Measurements from ENCODE around the gene KCNG2. TPM values are rescaled to one million over a fixed set of nuclear protein-coding genes. Genes with fewer than 3 reads are reported as not detected.
A peak's percentile ranks its signal among the peaks of the same experiment; 100 is the strongest.

KCNG2 gene
- total and polyA plus RNA-seq, 7 experiments from 2014 or later, result not detected

- DNase-seq, result no peak
These were observed 18.6 kb upstream of the KCNG2 start for GRCh38 chr18:79779021-79779699.

GRCh38 chr18:79779700-79780190 is 18.0 kb upstream of the KCNG2 start:
- H3K4me3 ChIP-seq (ENCODE audit: low read length), result no peak overlapping the region
- H3K27ac ChIP-seq (ENCODE audit: low read depth, low read length), result no peak overlapping the region
- ChIA-PET CTCF (no interaction called here), POLR2A (no interaction called here)
- intact Hi-C loops (cut with micrococcal nuclease), result no loop called here
- H3K9me3 ChIP-seq (ENCODE audit: control insufficient read depth in 2 of 3, low read length in 3 of 3), result no peaks in the 10 kb centered on the region
- no peaks in the 10 kb centered on the region for H3K27me3 ChIP-seq (ENCODE audit: control insufficient read depth in 2 of 2, insufficient read depth in 2 of 2, low read length in 2 of 2)
- Mint-ChIP-seq H3K4me3 (no peak overlapping the region), H3K36me3 (no peaks in the 10 kb centered on the region), H3K9me3 (peaks cover 0 to 6% (median 0%) of the 10 kb centered on the region in 11 donors), H3K4me1 (no peaks in the 10 kb centered on the region), H3K27me3 (peaks cover 2 to 47% (median 28%) of the 10 kb centered on the region in 5 donors), H3K27ac (no peak overlapping the region)
- no peaks in the 10 kb centered on the region for H3K36me3 ChIP-seq (ENCODE audit: control insufficient read depth in 2 of 3, insufficient read depth in 3 of 3, low read length in 3 of 3)
- ATAC-seq, result no peak
- H3K4me1 ChIP-seq (ENCODE audit: control insufficient read depth in 2 of 2, insufficient read depth in 2 of 2, low read length in 2 of 2), result no peaks in the 10 kb centered on the region
- peak in 1 of 9 donors; percentile 3 for DNase-seq

More at GRCh38 chr18:79779021-79779699, 18.6 kb upstream of the KCNG2 start:
- no peak overlapping the region for H3K27ac Mint-ChIP-seq
- H3K27me3 Mint-ChIP-seq, result peaks cover 2 to 42% (median 23%) of the 10 kb centered on the region in 5 donors
- no peaks in the 10 kb centered on the region for H3K9me3 ChIP-seq (ENCODE audit: control insufficient read depth in 2 of 3, low read length in 3 of 3)
- H3K4me1 ChIP-seq (ENCODE audit: control insufficient read depth in 2 of 2, insufficient read depth in 2 of 2, low read length in 2 of 2), result no peaks in the 10 kb centered on the region
- H3K36me3 Mint-ChIP-seq, result no peaks in the 10 kb centered on the region
- no peak overlapping the region for H3K27ac ChIP-seq (ENCODE audit: low read depth, low read length)
- H3K9me3 Mint-ChIP-seq, result peaks cover 0 to 6% (median 0%) of the 10 kb centered on the region in 11 donors
- H3K36me3 ChIP-seq (ENCODE audit: control insufficient read depth in 2 of 3, insufficient read depth in 3 of 3, low read length in 3 of 3), result no peaks in the 10 kb centered on the region
- H3K4me3 Mint-ChIP-seq, result no peak overlapping the region
- CTCF ChIA-PET, result no interaction called here
- no peaks in the 10 kb centered on the region for H3K27me3 ChIP-seq (ENCODE audit: control insufficient read depth in 2 of 2, insufficient read depth in 2 of 2, low read length in 2 of 2)
- intact Hi-C loops (cut with micrococcal nuclease), result no loop called here
- no peak for ATAC-seq
- no peaks in the 10 kb centered on the region for H3K4me1 Mint-ChIP-seq
- H3K4me3 ChIP-seq (ENCODE audit: low read length), result no peak overlapping the region
- POLR2A ChIA-PET, result no interaction called here

GRCh38 chr18:79780547-79780946 is 17.2 kb upstream of the KCNG2 start:
- no peaks in the 10 kb centered on the region for H3K4me1 Mint-ChIP-seq
- no peak overlapping the region for H3K27ac Mint-ChIP-seq
- Histone ChIP-seq H3K4me3 (ENCODE audit: low read length) (no peak overlapping the region), H3K36me3 (ENCODE audit: control insufficient read depth in 2 of 3, insufficient read depth in 3 of 3, low read length in 3 of 3) (no peaks in the 10 kb centered on the region), H3K9me3 (ENCODE audit: control insufficient read depth in 2 of 3, low read length in 3 of 3) (no peaks in the 10 kb centered on the region), H3K4me1 (ENCODE audit: control insufficient read depth in 2 of 2, insufficient read depth in 2 of 2, low read length in 2 of 2) (no peaks in the 10 kb centered on the region), H3K27ac (ENCODE audit: low read depth, low read length) (no peak overlapping the region), H3K27me3 (ENCODE audit: control insufficient read depth in 2 of 2, insufficient read depth in 2 of 2, low read length in 2 of 2) (no peaks in the 10 kb centered on the region)
- ChIA-PET CTCF (no interaction called here), POLR2A (no interaction called here)
- H3K36me3 Mint-ChIP-seq, result no peaks in the 10 kb centered on the region
- intact Hi-C loops (cut with micrococcal nuclease), result no loop called here
- H3K4me3 Mint-ChIP-seq, result no peak overlapping the region
- peaks cover 2 to 54% (median 29%) of the 10 kb centered on the region in 5 donors for H3K27me3 Mint-ChIP-seq
- H3K9me3 Mint-ChIP-seq, result peaks cover 0 to 6% (median 0%) of the 10 kb centered on the region in 11 donors
- peak in 1 of 9 donors; percentile 8 for DNase-seq
- no peak for ATAC-seq

GRCh38 chr18:79781331-79781941 is 16.3 kb upstream of the KCNG2 start:
- peaks cover 0 to 6% (median 0%) of the 10 kb centered on the region in 11 donors for H3K9me3 Mint-ChIP-seq
- no peak for ATAC-seq
- ChIA-PET CTCF (no interaction called here), POLR2A (no interaction called here)
- H3K9me3 ChIP-seq (ENCODE audit: control insufficient read depth in 2 of 3, low read length in 3 of 3), result no peaks in the 10 kb centered on the region
- no peaks in the 10 kb centered on the region for H3K36me3 ChIP-seq (ENCODE audit: control insufficient read depth in 2 of 3, insufficient read depth in 3 of 3, low read length in 3 of 3)
- no peak overlapping the region for H3K27ac ChIP-seq (ENCODE audit: low read depth, low read length)
- intact Hi-C loops (cut with micrococcal nuclease), result no loop called here
- H3K27ac Mint-ChIP-seq, result no peak overlapping the region
- H3K27me3 ChIP-seq (ENCODE audit: control insufficient read depth in 2 of 2, insufficient read depth in 2 of 2, low read length in 2 of 2), result no peaks in the 10 kb centered on the region
- no peaks in the 10 kb centered on the region for H3K4me1 ChIP-seq (ENCODE audit: control insufficient read depth in 2 of 2, insufficient read depth in 2 of 2, low read length in 2 of 2)
- H3K4me3 Mint-ChIP-seq, result no peak overlapping the region
- H3K4me3 ChIP-seq (ENCODE audit: low read length), result no peak overlapping the region
- H3K36me3 Mint-ChIP-seq, result no peaks in the 10 kb centered on the region
- peaks cover 3 to 52% (median 31%) of the 10 kb centered on the region in 5 donors for H3K27me3 Mint-ChIP-seq
- H3K4me1 Mint-ChIP-seq, result no peaks in the 10 kb centered on the region
- peak in 1 of 9 donors; percentile 18 for DNase-seq

- no peak overlapping the region for H3K27ac ChIP-seq (ENCODE audit: low read depth, low read length)
- H3K27me3 ChIP-seq (ENCODE audit: control insufficient read depth in 2 of 2, insufficient read depth in 2 of 2, low read length in 2 of 2), result no peaks in the 10 kb centered on the region
- peaks cover 15 to 50% (median 35%) of the 10 kb centered on the region in 5 donors for H3K27me3 Mint-ChIP-seq
- no peaks in the 10 kb centered on the region for H3K4me1 ChIP-seq (ENCODE audit: control insufficient read depth in 2 of 2, insufficient read depth in 2 of 2, low read length in 2 of 2)
- ATAC-seq, result no peak
- POLR2A ChIA-PET, result no interaction called here
- peaks cover 0 to 3% (median 0%) of the 10 kb centered on the region in 11 donors for H3K9me3 Mint-ChIP-seq
- CTCF ChIA-PET, result no interaction called here
- H3K36me3 ChIP-seq (ENCODE audit: control insufficient read depth in 2 of 3, insufficient read depth in 3 of 3, low read length in 3 of 3), result no peaks in the 10 kb centered on the region
- H3K4me3 ChIP-seq (ENCODE audit: low read length), result no peak overlapping the region
- intact Hi-C loops (cut with micrococcal nuclease), result no loop called here
- no peak overlapping the region for H3K4me3 Mint-ChIP-seq
- no peak overlapping the region for H3K27ac Mint-ChIP-seq
- no peaks in the 10 kb centered on the region for H3K36me3 Mint-ChIP-seq
- DNase-seq, result peak in 1 of 9 donors; percentile 10
- no peaks in the 10 kb centered on the region for H3K9me3 ChIP-seq (ENCODE audit: control insufficient read depth in 2 of 3, low read length in 3 of 3)
- H3K4me1 Mint-ChIP-seq, result peaks cover 0 to 3% (median 0%) of the 10 kb centered on the region in 7 donors
These were observed 15.0 kb upstream of the KCNG2 start for GRCh38 chr18:79782566-79783308.

GRCh38 chr18:79784071-79784913 is 13.4 kb upstream of the KCNG2 start:
- ATAC-seq, result no peak
- H3K36me3 Mint-ChIP-seq, result no peaks in the 10 kb centered on the region
- ChIA-PET POLR2A (no interaction called here), CTCF (no interaction called here)
- peaks cover 0 to 3% (median 0%) of the 10 kb centered on the region in 11 donors for H3K9me3 Mint-ChIP-seq
- H3K27ac Mint-ChIP-seq, result no peak overlapping the region
- peaks cover 22 to 38% (median 35%) of the 10 kb centered on the region in 5 donors for H3K27me3 Mint-ChIP-seq
- Histone ChIP-seq H3K27me3 (ENCODE audit: control insufficient read depth in 2 of 2, insufficient read depth in 2 of 2, low read length in 2 of 2) (no peaks in the 10 kb centered on the region), H3K4me1 (ENCODE audit: control insufficient read depth in 2 of 2, insufficient read depth in 2 of 2, low read length in 2 of 2) (no peaks in the 10 kb centered on the region), H3K4me3 (ENCODE audit: low read length) (no peak overlapping the region), H3K9me3 (ENCODE audit: control insufficient read depth in 2 of 3, low read length in 3 of 3) (no peaks in the 10 kb centered on the region), H3K27ac (ENCODE audit: low read depth, low read length) (no peak overlapping the region), H3K36me3 (ENCODE audit: control insufficient read depth in 2 of 3, insufficient read depth in 3 of 3, low read length in 3 of 3) (no peaks in the 10 kb centered on the region)
- no peak for DNase-seq
- intact Hi-C loops (cut with micrococcal nuclease), result no loop called here
- no peak overlapping the region for H3K4me3 Mint-ChIP-seq
- H3K4me1 Mint-ChIP-seq, result peaks cover 0 to 4% (median 0%) of the 10 kb centered on the region in 7 donors
